T47D (cell line): ENCODE results near the gene H3-3A.
"Not testable (repeated sequence)": the region's sequence is repeated elsewhere in the genome, so short reads cannot be mapped to it uniquely, and the experiment has no call there.

ENCODE experiments used
- DNase-seq, 2 experiments: peaks; one replicate each; pipeline versions ENCODE4 v3.0.0 to v3.0.0-alpha.2; 2011 to 2012; ENCODE audit warnings: low read depth in 1 of 2, low spot score in 1 of 2
- JUND ChIP-seq: IDR thresholded peaks from 2 replicates; pipeline ENCODE4 v1.6.1; 2012; ENCODE audit warnings: low read depth
- in situ Hi-C: cut with HindIII; loops from 2 replicates; pipeline ENCODE4 v1.10.0; 2016; ENCODE audit warnings: low sequenced_read_pairs, low pct_unique_long_range_greater_than_20kb

The H3-3A gene

DNA sequence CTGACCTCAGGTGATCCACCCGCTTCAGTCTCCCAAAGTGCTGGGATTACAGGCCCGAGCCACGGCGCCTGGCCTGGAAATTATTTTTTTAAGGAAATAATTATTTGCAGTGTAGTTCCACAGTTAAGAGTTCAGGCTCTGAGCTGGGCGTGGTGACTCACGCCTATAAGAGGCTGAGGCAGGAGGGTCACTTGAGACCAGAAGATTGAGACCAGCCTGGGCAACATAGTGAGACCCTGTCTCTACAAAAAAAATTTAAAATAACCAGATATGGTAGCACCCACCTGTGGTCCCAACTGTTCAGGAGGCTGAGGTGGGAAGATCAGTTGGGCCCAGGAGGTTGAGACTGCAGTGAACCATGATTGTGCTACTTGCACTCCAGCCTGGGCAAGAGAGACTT, 13.9 kb downstream of the H3-3A start:
- in situ Hi-C loops, result no loop called here
- no peak for DNase-seq
- no peak for TF ChIP-seq JUND

DNA sequence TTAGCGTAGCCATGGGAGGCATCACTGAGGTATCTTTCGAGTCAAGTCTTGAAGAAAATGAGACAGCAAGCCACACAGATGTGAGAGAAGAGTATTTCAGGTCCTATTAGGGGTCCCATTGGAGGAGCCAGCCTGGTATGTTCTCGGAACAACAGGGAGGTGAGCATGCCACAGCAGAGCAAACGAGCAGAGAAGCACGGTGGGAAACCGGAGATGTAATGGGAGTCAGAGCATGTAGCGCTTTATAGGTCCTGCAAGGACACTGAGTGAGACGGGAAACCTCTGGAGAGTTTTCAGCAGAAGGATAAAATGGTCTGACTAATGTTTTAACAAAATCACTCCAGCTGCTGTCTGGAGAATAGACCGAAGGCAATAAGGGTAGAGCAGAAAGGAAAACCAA, 15.9 kb downstream of the H3-3A start:
- DNase-seq, result no peak
- in situ Hi-C loops, result no loop called here
- TF ChIP-seq JUND, result no peak

DNA sequence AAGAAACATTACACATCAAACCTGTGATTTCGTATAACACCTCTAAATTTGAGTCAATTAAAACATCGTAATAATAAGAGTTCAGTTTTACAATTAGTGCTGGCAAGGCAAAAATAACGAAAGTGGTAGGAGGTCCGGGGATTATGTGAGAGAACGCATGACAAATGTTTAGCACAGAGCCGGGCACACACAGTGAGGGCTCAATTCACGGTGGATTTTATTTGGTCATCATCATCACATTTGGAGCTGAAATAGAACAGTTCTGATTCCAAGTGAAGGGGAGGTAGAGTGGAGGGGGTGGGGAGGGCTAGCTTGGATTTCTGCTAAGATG, 20.0 kb downstream of the H3-3A start:
- no peak for DNase-seq
- in situ Hi-C loops, result no loop called here
- no peak for TF ChIP-seq JUND

DNA sequence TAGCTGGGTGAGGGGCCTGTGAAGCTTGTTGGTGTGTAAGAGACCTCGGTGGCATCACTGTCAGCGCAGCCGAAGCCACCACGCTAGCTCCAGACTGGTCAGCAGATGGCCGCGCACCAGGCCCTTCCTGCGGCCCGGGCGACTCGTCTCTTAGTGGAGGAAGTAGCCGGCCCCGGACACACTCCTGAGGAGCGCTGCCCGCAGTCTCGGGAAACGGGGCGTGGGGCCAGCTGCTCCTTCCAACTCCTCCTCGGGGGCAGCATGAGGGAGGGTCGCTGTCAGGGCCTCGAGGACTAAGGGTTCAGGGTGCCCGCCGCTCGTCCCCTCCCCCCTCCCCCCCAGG, 20.4 kb downstream of the H3-3A start:
- peak; percentile 39 to 69 for DNase-seq
- in situ Hi-C loops, result no loop called here

DNA sequence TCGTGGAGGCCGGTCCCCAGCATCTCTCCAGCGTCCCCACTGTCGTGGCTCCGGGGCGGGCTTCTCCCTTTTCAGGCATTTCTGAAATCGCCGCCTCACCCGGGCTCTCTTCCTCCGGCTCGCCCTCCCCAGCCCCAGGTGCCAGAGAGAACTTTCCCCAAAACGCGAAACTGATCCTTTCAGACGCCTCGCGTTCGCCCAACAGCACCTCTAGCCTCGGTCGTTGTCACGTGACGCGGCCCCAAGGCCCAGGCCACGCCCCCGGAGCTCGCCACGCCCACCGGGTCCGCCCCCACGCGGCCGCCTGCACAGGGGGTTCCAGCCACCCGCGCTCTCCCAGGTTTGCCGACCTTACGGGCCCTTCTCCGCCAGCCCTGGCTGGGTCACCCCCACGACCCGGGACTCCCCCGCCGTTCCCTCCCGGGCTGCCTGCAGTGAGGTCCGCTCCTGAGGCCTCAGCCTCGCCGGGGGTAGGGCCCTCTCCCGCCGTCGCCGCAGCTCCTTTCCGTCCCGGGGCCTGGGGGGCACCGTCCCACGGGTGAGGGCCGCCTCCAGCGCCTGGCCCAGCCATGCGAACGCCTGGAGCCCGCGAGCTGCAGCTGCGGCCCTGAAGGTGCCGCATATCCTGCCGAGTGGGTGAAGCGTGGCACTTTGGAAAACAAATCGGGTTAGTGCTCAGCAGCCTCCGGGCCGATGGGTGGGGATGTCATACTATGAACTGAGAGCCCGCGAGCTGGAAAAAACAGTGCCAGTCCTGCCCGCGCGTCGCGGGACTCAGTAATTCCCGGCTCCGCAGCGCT, 21.0 kb downstream of the H3-3A start:
- TF ChIP-seq JUND, result no peak
- in situ Hi-C loops, result no loop called here
- DNase-seq, result peak; percentile 91 to 98

More for the DNA sequence above, 20.4 kb downstream of the H3-3A start:
- no peak for TF ChIP-seq JUND

DNA sequence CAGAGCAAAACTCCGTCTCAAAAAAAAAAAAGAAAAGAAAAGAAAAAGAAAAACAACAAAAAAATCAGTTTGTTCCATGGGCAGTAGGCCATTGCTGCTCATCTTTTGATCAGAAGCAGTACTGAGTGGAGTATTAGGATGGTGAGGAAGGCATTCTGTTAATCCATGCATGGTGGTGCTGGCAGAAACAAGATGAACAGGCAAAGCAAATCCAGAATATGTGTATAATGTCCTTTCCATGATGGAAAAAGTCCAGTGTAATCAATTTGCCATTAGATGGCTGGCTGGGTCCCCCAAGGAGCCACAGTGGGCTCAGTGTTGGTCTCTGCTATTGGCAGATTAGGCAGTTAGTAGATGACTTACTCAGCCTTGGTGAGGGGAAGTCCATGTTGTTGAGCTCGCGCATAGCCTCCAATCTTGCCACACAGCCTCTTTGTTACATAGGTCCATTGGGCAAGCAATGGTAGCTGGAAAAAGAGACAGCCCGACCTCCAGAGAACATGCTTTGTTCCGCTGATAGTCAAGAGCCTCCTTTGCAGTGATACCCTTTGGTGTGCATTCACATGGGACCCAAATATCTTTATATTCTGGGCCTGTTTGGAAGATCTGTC, 23.3 kb downstream of the H3-3A start:
- in situ Hi-C loops, result no loop called here
- DNase-seq, result no peak
- TF ChIP-seq JUND, result no peak

DNA sequence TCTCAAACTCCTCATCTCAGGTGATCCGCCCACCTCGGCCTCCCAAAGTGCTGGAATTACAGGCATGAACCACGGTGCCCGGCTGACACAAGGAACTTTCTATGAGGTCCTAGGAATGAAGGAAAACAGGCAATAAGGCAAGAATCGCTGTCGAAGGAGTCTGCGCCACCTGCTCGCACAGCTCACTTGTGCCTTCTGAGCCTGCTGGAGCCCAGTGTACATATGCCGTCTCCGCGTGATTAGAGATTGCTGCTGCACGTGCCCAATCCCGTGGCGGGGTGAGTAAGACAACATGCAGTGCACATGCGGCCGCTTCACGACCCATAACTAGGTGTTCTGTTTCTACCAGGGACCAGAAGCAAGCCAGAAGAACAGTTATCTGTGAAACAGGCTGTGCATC, 24.3 kb downstream of the H3-3A start:
- no peak for TF ChIP-seq JUND
- in situ Hi-C loops, result no loop called here

DNA sequence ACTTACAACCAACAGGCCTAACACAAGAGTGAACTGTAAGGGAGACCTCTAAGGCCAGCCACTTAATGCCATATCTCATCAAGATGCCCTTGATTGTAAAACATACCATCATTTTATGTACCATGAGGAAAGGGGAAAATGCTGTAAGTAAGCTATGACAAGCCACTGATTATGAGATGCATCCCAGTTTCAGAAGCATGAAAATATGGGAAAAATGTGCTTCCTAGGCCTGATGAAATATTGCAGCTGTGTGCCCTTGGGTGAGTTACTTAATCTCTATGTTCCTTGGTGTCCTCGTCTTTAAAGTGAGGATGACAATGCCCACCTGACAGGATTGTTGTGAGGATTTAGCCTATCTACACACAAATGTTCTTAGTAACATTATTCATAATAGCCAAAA, 28.9 kb downstream of the H3-3A start:
- DNase-seq, result no peak
- in situ Hi-C loops, result no loop called here
- TF ChIP-seq JUND, result no peak

More for the DNA sequence above, 24.3 kb downstream of the H3-3A start:
- no peak for DNase-seq

DNA sequence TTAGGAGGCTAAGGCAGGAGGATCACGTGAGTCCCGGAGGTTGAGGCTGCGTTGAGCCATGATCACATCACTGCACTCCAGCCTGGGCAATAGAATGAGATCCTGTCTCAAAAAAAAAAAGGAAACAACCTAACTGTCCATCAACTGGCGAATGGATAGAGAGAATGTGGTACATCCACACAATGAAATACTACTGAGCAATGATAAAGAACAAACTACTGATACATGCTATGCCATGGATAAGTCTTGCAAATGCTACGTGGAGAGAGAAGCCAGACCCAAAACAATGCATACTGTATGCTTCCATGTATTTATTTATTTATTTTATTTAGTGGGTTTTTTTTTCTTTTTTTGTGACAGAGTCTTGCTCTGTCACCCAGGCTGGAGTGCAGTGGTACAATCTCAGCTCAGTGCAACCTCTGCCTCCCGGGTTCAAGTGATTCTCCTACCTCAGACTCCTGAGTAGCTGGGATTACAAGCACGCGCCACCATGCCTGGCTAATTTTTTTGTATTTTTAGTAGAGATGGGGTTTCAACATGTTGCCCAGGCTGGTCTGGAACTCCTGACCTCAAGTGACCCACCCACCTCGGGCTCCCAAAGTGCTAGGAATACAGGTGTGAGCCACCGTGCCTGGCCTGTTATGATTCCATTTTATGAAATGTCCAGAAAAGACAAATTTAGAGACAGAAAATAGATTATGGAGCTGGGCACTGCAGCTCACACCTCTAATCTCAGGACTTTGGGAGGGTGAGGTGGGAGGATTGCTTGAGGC, 29.7 kb downstream of the H3-3A start:
- in situ Hi-C loops, DNase-seq: not testable (repeated sequence)

DNA sequence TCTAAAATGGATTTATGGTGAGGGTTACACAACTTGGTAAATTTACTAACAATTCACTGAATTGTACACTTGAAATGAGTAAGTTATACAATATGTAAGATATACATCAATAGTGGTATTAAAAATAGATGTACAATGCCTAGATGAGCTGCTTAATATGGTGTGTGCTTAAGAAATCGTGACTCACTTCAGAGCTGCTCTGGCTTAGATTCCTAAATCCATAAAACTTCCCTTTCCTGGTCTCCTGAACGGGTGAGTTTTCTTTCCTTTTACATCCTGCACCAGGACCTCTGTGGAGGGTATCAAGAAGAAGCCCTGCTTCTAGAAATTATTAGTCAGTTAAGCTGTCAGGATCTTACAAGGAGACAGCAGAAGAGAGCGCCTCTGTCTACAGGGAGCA, 30.4 kb downstream of the H3-3A start:
- DNase-seq, result no peak
- TF ChIP-seq JUND, result no peak
- in situ Hi-C loops, result no loop called here

DNA sequence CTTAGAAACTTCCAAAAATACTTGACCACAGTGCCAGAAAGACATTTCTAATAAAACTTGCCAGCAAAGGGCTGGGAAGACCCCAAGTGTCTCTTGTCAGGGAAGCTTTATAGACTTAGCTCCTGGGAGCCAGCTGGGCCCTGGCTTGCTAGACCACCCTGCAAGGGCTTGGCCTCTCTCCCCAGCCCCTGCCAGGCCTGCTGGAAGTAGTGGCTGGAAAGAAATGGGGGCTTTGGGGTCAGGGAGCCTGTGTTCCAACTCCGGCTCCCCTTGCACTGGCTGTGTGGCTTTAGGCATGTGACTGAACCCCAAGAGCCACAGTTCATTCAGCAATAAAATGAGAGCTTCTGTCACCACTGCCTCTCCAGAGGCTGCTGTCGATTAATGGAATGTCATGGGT, 31.1 kb downstream of the H3-3A start:
- no peak for TF ChIP-seq JUND
- in situ Hi-C loops, result no loop called here
- DNase-seq, result no peak

DNA sequence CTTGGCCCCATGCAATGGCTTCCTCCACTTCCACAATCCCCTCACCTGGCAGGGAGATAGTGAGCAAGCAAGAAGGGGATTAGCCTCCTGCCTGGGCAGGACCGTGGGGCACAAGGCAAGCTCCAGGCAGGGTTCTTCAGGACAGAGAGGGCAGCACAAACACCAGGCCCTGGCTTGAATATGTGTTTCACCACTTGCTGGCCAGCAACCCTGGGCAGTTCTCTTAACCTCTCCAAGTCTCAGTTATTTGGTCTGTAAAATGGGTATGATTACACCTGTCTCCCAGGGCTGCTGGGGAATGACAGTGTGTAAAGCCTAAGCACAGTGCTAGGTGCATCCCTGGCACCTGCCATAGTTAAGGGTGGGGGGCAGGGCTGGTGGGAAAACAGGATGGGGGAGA, 31.9 kb downstream of the H3-3A start:
- in situ Hi-C loops, result no loop called here
- TF ChIP-seq JUND, result no peak

DNA sequence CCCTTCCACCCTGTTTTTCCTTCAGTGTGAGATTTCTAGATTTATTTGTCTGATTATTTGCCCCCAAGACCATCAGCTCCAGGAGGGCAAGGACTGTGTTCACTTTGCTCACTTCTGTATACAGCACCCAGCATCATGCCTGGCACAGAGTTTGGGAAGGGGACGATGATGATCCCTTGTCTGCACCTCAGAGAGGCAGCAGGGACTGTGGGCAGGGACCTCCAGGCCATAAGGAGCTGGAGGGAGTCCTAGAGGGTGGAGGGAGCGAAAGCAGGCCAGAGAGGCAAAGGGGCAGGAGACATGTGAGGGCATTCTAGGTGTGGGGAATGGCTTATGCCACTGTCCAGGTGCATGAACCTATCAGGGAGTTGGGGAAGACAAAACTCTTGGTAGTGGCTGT, 32.8 kb downstream of the H3-3A start:
- no peak for TF ChIP-seq JUND
- DNase-seq, result no peak
- in situ Hi-C loops, result no loop called here

More for the DNA sequence above, 31.9 kb downstream of the H3-3A start:
- DNase-seq, result no peak
